Mesothelial cell of epicardium (in vitro differentiated cells): ENCODE results near the gene DOCK2. TPM values are rescaled to one million over a fixed set of nuclear protein-coding genes. Genes with fewer than 3 reads are reported as not detected.

Experiments
- DNase-seq, 2 experiments: peaks; one replicate each; pipeline ENCODE4 v3.0.0; 2021; ENCODE audit warnings: low spot score in 2 of 2; ENCODE audit not compliant: unreplicated experiment in 2 of 2
- H3K27ac Mint-ChIP-seq: 2 replicates; pipeline ENCODE4 v1.8.0; 2021; ENCODE audit warnings: mixed read lengths
- H3K27me3 Mint-ChIP-seq: 2 replicates; pipeline ENCODE4 v1.8.0; 2021; ENCODE audit warnings: low read depth, mixed read lengths
- H3K36me3 Mint-ChIP-seq: 2 replicates; pipeline ENCODE4 v1.8.0; 2021; ENCODE audit warnings: mixed read lengths
- H3K4me1 Mint-ChIP-seq: 2 replicates; pipeline ENCODE4 v1.8.0; 2021; ENCODE audit warnings: mixed read lengths
- H3K4me3 Mint-ChIP-seq: 2 replicates; pipeline ENCODE4 v1.8.0; 2021; ENCODE audit warnings: mild to moderate bottlenecking, moderate library complexity, mixed read lengths
- H3K9me3 Mint-ChIP-seq: 2 replicates; pipeline ENCODE4 v1.8.0; 2021; ENCODE audit warnings: mixed read lengths
- CTCF ChIP-seq: fragments of 200-600 bp; sonication (generic); IDR thresholded peaks from one replicate; pipeline ENCODE4 v1.5.0; 2021; ENCODE audit warnings: antibody characterized with exemption; ENCODE audit not compliant: unreplicated experiment
- total RNA-seq: library from RNA; stranded (reverse); gene quantifications from 3 replicates; pipeline ENCODE4 v1.2.1, GENCODE V29; 2021

Gene DOCK2
- total RNA-seq, 1 donor from 2014 or later = 0.25 TPM

DNA sequence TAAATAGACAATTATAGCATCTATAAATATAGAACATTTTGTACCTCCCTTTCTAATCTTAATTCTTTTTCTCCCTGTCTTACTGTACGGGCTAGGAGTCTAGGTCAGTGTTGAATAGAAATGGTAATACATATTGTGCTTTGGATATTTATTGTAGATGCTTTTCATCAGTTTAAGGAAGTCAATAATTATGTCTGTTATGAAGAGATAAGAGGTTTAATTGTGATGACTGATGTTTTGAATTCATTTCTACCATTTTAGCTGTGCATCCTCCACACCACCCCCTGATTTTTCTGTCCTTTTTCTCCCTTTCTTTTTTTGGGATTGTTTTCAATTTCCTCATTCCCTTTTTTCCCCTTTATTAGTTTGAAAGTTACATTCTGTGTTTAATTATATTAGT, 95.8 kb downstream of the DOCK2 start:
- Mint-ChIP-seq H3K36me3 (no peaks in the 10 kb centered on the region), H3K4me3 (no peak overlapping the region), H3K4me1 (no peaks in the 10 kb centered on the region), H3K9me3 (no peaks in the 10 kb centered on the region), H3K27me3 (peaks cover 53% of the 10 kb centered on the region), H3K27ac (no peak overlapping the region)
- no peak for TF ChIP-seq CTCF
- no peak for DNase-seq

- Mint-ChIP-seq H3K9me3 (no peaks in the 10 kb centered on the region), H3K27me3 (peaks cover 43% of the 10 kb centered on the region), H3K4me3 (no peak overlapping the region), H3K27ac (no peak overlapping the region), H3K36me3 (no peaks in the 10 kb centered on the region), H3K4me1 (no peaks in the 10 kb centered on the region)
- no peak for TF ChIP-seq CTCF
- DNase-seq = no peak
Measured at GRCh38 chr5:169735913-169736312, 98.8 kb downstream of the DOCK2 start.

DNA sequence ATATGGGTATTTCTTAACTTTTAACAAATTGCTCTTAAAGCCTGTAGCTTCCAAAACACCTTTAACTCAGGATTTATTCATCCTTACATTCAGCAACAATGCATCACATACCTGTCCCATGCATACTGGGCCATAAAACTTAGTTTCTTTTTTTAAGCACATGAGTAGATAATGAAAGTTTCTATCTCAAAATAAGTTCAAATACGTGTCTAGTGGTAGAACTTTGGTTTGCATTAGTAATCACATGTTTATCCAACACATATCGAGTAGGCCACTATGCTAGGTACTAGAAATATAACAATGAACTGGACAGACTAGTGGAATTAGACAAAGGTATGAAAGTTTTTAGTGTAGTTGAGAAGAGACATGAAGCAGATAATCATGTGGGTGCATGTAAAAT, 99.6 kb downstream of the DOCK2 start:
- TF ChIP-seq CTCF = no peak
- no peak overlapping the region for H3K4me3 Mint-ChIP-seq
- no peaks in the 10 kb centered on the region for H3K9me3 Mint-ChIP-seq
- peaks cover 44% of the 10 kb centered on the region for H3K27me3 Mint-ChIP-seq
- DNase-seq = no peak
- no peaks in the 10 kb centered on the region for H3K4me1 Mint-ChIP-seq
- H3K27ac Mint-ChIP-seq = no peak overlapping the region
- H3K36me3 Mint-ChIP-seq = no peaks in the 10 kb centered on the region

DNA sequence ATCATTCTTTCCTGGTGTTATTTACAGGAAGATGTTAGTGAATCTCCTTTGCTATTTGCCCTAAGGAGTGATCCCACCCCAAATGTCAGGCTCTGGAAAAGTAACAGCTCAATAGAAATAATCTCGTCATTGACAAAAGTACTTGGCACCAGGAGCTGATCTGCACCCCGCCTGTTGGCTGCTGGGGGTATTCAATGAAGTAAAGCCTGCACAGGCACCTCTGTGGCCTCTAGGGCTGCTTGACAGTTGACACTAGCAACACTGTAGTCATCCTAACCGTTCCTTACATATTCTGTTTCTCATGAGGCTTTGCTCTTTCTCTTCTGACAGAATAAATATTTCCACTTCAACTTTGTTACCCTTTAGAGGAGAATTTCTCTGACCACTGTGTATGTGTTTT, 103.4 kb downstream of the DOCK2 start:
- Mint-ChIP-seq H3K27me3 (peaks cover 36% of the 10 kb centered on the region), H3K4me3 (no peak overlapping the region), H3K27ac (no peak overlapping the region), H3K4me1 (no peaks in the 10 kb centered on the region), H3K9me3 (no peaks in the 10 kb centered on the region), H3K36me3 (no peaks in the 10 kb centered on the region)
- no peak for TF ChIP-seq CTCF
- DNase-seq = no peak

DNA sequence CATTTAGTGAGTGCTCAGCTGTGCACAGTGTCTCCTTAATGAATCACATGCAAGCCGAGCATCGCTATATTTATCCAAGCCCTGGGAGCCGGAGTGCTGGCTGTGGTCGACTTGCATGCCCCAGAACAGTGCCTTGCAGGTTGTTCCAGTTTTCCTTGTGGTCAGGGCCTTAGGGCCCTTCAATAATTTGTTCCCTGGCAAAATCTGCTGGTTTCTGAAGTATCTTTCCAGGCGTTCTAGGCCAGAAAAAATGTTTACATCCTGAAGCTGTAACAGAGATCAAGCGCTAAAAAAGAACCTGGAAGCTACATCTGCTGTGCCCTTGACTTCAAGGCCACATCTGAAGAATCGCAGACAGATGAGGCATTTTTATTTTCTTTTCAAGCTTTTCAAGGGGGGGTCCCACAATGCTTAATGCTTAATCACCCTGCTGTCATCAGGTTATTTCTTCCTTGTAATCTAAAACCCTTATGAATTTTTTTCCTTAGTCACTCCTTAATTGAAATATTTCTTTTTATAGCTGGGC, 105.8 kb downstream of the DOCK2 start:
- DNase-seq = no peak

More for the DNA sequence above, 105.8 kb downstream of the DOCK2 start:
- H3K36me3 Mint-ChIP-seq = no peaks in the 10 kb centered on the region
- H3K9me3 Mint-ChIP-seq = no peaks in the 10 kb centered on the region
- H3K4me3 Mint-ChIP-seq = no peak overlapping the region
- TF ChIP-seq CTCF = no peak
- H3K4me1 Mint-ChIP-seq = no peaks in the 10 kb centered on the region
- peaks cover 48% of the 10 kb centered on the region for H3K27me3 Mint-ChIP-seq
- H3K27ac Mint-ChIP-seq = no peak overlapping the region
